GM18508 (cell line): Measurements from ENCODE around the gene HS3ST5.
"Not testable (repeated sequence)": the region's sequence is repeated elsewhere in the genome, so short reads cannot be mapped to it uniquely, and the experiment has no call there.

Experiments
- ATAC-seq: cut with Tn5 transposase; IDR thresholded peaks from one replicate; pipeline ENCODE4 v1.9.1; 2021; ENCODE audit warnings: moderate number of reproducible peaks; ENCODE audit not compliant: insufficient read depth, unreplicated experiment

The HS3ST5 gene

GRCh38 chr6:114339706-114340105 is 3.1 kb downstream of the HS3ST5 start:
- no peak for ATAC-seq

GRCh38 chr6:114334237-114334636 is 8.6 kb downstream of the HS3ST5 start:
- no peak for ATAC-seq

- no peak for ATAC-seq
Observed at GRCh38 chr6:114327074-114327473, 15.7 kb downstream of the HS3ST5 start.

- ATAC-seq = no peak
Observed at GRCh38 chr6:114323784-114324183, 19.0 kb downstream of the HS3ST5 start.

- no peak for ATAC-seq
Observed at GRCh38 chr6:114319749-114320148, 23.1 kb downstream of the HS3ST5 start.

- ATAC-seq = no peak
Observed at GRCh38 chr6:114315831-114316595, 26.8 kb downstream of the HS3ST5 start.

- ATAC-seq = not testable (repeated sequence)
Observed at GRCh38 chr6:114313816-114314215, 29.0 kb downstream of the HS3ST5 start.

- ATAC-seq = no peak
Observed at GRCh38 chr6:114312931-114313330, 29.9 kb downstream of the HS3ST5 start.

- no peak for ATAC-seq
Observed at GRCh38 chr6:114310053-114310452, 32.8 kb downstream of the HS3ST5 start.

- no peak for ATAC-seq
Observed at GRCh38 chr6:114304304-114304887, 38.4 kb downstream of the HS3ST5 start.

- ATAC-seq = no peak
Observed at GRCh38 chr6:114301596-114302219, 41.1 kb downstream of the HS3ST5 start.

GRCh38 chr6:114297135-114297534 is 45.7 kb downstream of the HS3ST5 start:
- no peak for ATAC-seq

GRCh38 chr6:114292431-114292830 is 50.4 kb downstream of the HS3ST5 start:
- ATAC-seq = no peak

- no peak for ATAC-seq
Observed at GRCh38 chr6:114291428-114291827, 51.4 kb downstream of the HS3ST5 start.

GRCh38 chr6:114290864-114291263 is 52.0 kb downstream of the HS3ST5 start:
- ATAC-seq = no peak

- ATAC-seq = no peak
Observed at GRCh38 chr6:114288701-114289495, 53.9 kb downstream of the HS3ST5 start.

- ATAC-seq = no peak
Observed at GRCh38 chr6:114287461-114287860, 55.4 kb downstream of the HS3ST5 start.

- ATAC-seq = no peak
Observed at GRCh38 chr6:114286211-114286610, 56.6 kb downstream of the HS3ST5 start.

- no peak for ATAC-seq
Observed at GRCh38 chr6:114284281-114284680, 58.5 kb downstream of the HS3ST5 start.

GRCh38 chr6:114282292-114282691 is 60.5 kb downstream of the HS3ST5 start:
- no peak for ATAC-seq

- no peak for ATAC-seq
Observed at GRCh38 chr6:114281496-114281895, 61.3 kb downstream of the HS3ST5 start.
